ENCODE data around the gene ADGRD2. TPM values are rescaled to one million over a fixed set of nuclear protein-coding genes. Genes with fewer than 3 reads are reported as not detected.

Gene ADGRD2
- total and polyA plus RNA-seq, 9 of the 15 experiments (the other 6 are each of a cell fraction or from before 2014, with no cell fraction given), result not detected

DNA sequence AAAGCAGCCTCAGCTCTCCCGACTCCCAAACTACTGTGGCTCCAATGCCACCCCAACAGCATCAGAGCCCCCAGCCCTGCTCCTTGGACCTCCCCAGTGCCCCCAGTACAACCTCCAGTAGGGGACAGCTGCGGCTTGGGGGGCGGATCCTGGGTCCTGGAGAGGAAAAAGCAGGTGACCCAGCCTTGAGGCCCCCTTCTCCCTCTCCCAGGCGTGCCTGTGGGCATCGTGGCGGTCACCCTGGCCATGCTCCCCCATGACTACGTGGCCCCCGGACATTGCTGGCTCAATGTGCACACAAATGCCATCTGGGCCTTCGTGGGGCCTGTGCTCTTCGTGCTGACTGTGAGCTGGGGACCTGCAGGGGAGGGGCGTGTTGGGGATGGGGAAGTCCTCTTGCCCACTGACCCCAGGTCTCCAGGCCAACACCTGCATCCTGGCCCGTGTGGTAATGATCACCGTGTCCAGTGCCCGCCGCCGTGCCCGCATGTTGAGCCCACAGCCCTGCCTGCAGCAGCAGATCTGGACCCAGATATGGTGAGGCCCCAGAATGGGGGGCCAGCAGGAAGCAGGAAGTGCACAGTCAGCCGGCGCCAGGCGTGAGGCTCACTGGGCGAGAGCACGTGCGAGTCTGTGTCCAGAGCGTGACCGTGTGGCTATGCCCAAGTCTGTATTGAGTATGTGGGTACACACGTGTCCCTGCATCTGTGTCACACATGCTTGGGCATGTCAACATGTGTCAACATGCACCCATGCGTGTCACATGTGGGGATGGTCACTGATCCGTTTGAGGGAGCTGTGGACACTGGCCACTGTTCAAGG lies 19.0 kb downstream of the ADGRD2 start (continued):
- TF ChIP-seq MGA (IDR thresholded peaks at IDR 0.05), result peak; percentile 81
- TF ChIP-seq GABPA (tag; conservative IDR thresholded peaks at IDR 0.05; ENCODE audit: low read depth), result peak; percentile 66
- 0 out of 2 replicates have a peak, but pooled peaks have one; percentile 2 for TF ChIP-seq SPI1 (IDR thresholded peaks at IDR 0.05; ENCODE audit: borderline replicate concordance, low read depth, low read length)
- TF ChIP-seq, protein P1, sequence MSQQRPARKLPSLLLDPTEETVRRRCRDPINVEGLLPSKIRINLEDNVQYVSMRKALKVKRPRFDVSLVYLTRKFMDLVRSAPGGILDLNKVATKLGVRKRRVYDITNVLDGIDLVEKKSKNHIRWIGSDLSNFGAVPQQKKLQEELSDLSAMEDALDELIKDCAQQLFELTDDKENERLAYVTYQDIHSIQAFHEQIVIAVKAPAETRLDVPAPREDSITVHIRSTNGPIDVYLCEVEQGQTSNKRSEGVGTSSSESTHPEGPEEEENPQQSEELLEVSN (IDR thresholded peaks at IDR 0.05; ENCODE audit: borderline replicate concordance in 1 of 2, extremely low read depth in 1 of 2, insufficient read depth in 1 of 2, insufficient read length in 1 of 2, low read depth in 1 of 2, low read length in 1 of 2, poor library complexity in 1 of 2, severe bottlenecking in 1 of 2), result peak; percentile 50 to 55
- TF ChIP-seq NR3C1 (CRISPR knock-in tag; IDR thresholded peaks at IDR 0.05), result no peak

Data from K562 (cell line).